WTC11 (cell line): ENCODE data around the gene PTPN21.

Experiments used
- AFF4 ChIP-seq: sonication (generic); formaldehyde crosslinking; IDR thresholded peaks from 2 replicates; pipeline ENCODE4 v1.8.1; 2023; ENCODE audit warnings: mild to moderate bottlenecking, missing genetic modification reagents, borderline replicate concordance
- ATF1 ChIP-seq: sonication (generic); formaldehyde crosslinking; IDR thresholded peaks from 2 replicates; pipeline ENCODE4 v1.8.1; 2023; ENCODE audit warnings: mild to moderate bottlenecking, moderate library complexity, missing genetic modification reagents
- CTCF ChIP-seq: fragments of 200-600 bp; IDR thresholded peaks from 2 replicates; pipeline ENCODE4 v1.8.0; 2022; ENCODE audit warnings: antibody characterized with exemption
- HMGXB4 ChIP-seq: sonication (generic); formaldehyde crosslinking; IDR thresholded peaks from 2 replicates; pipeline ENCODE4 v1.8.1; 2023; ENCODE audit warnings: mild to moderate bottlenecking, moderate library complexity, missing genetic modification reagents
- NFYB ChIP-seq: sonication (generic); formaldehyde crosslinking; conservative IDR thresholded peaks from 2 replicates; pipeline ENCODE4 v1.8.0; 2022; ENCODE audit warnings: low read depth, missing genetic modification reagents
- TCF7 ChIP-seq: sonication (generic); formaldehyde crosslinking; IDR thresholded peaks from 2 replicates; pipeline ENCODE4 v1.8.0; 2022; ENCODE audit warnings: mild to moderate bottlenecking, low read depth, missing genetic modification reagents, moderate library complexity
- ZMAT4 ChIP-seq: fragments of 250-450 bp; sonication (Bioruptor Pico); IDR thresholded peaks from 2 replicates; pipeline ENCODE4 v1.9.0; 2021; ENCODE audit warnings: mild to moderate bottlenecking
- TF ChIP-seq, protein P1 (sequence below): sonication (generic); formaldehyde crosslinking; IDR thresholded peaks from 2 replicates; pipeline ENCODE4 v1.8.1; 2022; ENCODE audit warnings: low read depth, missing genetic modification reagents, borderline replicate concordance

GRCh38 chr14:88516861-88517357 is 37.9 kb downstream of the PTPN21 start:
- TF ChIP-seq ZMAT4 (CRISPR knock-in tag) (no peak), CTCF (no peak), NFYB (CRISPR knock-in tag) (no peak), HMGXB4 (CRISPR knock-in tag) (no peak), ATF1 (no peak), TCF7 (CRISPR knock-in tag) (no peak), AFF4 (CRISPR knock-in tag) (no peak)
- TF ChIP-seq, protein P1, sequence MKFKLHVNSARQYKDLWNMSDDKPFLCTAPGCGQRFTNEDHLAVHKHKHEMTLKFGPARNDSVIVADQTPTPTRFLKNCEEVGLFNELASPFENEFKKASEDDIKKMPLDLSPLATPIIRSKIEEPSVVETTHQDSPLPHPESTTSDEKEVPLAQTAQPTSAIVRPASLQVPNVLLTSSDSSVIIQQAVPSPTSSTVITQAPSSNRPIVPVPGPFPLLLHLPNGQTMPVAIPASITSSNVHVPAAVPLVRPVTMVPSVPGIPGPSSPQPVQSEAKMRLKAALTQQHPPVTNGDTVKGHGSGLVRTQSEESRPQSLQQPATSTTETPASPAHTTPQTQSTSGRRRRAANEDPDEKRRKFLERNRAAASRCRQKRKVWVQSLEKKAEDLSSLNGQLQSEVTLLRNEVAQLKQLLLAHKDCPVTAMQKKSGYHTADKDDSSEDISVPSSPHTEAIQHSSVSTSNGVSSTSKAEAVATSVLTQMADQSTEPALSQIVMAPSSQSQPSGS (CRISPR knock-in tag), result no peak
